Measurements from ENCODE around the gene PRR7.

DNA sequence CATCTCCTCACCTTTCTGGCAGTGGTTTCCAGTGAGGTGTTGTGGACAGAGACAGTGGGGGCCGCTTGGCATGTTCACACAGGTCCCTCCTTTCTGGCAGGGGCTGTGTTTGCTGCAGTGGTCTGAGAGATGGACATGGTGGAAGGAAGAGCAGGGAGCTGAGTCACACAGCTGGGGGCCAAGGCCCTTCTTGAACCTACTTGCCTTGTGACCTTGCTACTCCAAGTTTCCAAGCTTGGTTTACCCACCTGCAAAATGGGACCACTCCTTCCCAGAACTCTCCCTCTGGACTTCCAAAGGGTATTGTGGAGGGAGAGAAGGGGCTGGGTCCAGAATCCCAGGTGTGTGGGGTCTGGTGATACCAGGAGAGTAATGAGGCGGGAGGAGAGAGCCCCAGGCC, 41.3 kb upstream of the PRR7 start:
- TF ChIP-seq, protein P1, sequence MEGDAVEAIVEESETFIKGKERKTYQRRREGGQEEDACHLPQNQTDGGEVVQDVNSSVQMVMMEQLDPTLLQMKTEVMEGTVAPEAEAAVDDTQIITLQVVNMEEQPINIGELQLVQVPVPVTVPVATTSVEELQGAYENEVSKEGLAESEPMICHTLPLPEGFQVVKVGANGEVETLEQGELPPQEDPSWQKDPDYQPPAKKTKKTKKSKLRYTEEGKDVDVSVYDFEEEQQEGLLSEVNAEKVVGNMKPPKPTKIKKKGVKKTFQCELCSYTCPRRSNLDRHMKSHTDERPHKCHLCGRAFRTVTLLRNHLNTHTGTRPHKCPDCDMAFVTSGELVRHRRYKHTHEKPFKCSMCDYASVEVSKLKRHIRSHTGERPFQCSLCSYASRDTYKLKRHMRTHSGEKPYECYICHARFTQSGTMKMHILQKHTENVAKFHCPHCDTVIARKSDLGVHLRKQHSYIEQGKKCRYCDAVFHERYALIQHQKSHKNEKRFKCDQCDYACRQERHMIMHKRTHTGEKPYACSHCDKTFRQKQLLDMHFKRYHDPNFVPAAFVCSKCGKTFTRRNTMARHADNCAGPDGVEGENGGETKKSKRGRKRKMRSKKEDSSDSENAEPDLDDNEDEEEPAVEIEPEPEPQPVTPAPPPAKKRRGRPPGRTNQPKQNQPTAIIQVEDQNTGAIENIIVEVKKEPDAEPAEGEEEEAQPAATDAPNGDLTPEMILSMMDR (IDR thresholded peaks at IDR 0.05; ENCODE audit: low read depth, low read length, poor library complexity, severe bottlenecking): no peak
- TF ChIP-seq EZH2phosphoT487 (IDR thresholded peaks at IDR 0.05; ENCODE audit: borderline replicate concordance, low read length): no peak

Data from DOHH2 (cell line).